ENCODE measurements around the gene ARHGEF4. TPM values are rescaled to one million over a fixed set of nuclear protein-coding genes. Genes with fewer than 3 reads are reported as not detected.
A peak's percentile ranks its signal among the peaks of the same experiment; 100 is the strongest.

ARHGEF4 gene
- total RNA-seq, 1 donor from 2014 or later = 9.1 TPM

DNA sequence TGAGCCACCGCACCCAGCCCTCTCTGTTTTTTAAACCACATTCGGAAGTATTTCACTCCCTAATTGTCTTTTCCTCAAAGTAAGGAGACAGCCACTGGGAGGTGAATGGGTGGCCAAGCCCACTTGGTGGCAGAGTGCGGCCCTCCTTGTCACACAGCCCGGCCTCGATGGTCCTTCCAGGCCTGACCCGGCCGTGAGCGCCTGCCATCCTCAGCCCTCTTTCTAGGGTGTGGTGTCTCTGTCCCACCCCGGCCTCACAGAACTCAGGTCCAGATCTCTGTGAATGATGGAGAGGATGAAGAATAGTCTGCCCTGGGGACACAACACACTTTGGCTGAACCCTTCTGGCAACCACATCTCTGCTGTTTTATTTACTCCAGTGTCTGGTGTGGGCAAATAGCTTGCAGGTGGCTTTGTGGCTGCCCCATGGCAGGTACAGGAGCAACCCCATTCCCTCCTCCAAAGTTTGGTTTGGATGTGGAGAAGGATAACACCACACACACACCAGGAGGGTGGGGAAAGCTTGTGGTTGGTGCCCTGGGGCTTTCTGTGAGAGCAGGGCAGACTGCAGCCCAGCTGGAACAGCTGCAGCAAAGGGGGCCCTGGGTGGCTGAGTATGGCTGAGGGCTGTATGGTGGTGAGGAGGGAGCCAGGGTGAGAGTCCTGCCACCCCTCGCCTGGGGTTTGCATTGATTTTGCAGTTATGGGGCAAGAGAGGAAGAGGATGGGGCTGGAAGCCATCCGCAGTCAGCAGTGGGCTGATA lies 167.9 kb downstream of the ARHGEF4 start:
- H3K4me1 ChIP-seq = no peaks in the 10 kb centered on the region
- no peaks in the 10 kb centered on the region for H3K9me3 ChIP-seq
- no peaks in the 10 kb centered on the region for H3K36me3 ChIP-seq
- H3K4me3 ChIP-seq = no peak overlapping the region
- no peak for TF ChIP-seq CTCF (IDR thresholded peaks at IDR 0.05)
- H3K27me3 ChIP-seq (ENCODE audit: low read depth) = peaks cover 8% of the 10 kb centered on the region
- intact Hi-C loops (cut with DNase I) = no loop called here
- peak in 1 of 2 donors; percentile 41 for ATAC-seq
- H3K27ac ChIP-seq = no peak overlapping the region
- no peak for DNase-seq

GRCh38 chr2:131005216-131005935 lies 168.7 kb downstream of the ARHGEF4 start:
- H3K27me3 ChIP-seq (ENCODE audit: low read depth) = peaks cover 5% of the 10 kb centered on the region
- peak in 1 of 2 donors; percentile 21 for ATAC-seq

GRCh38 chr2:131006561-131006960 lies 169.8 kb downstream of the ARHGEF4 start:
- Histone ChIP-seq H3K9me3 (no peaks in the 10 kb centered on the region), H3K4me3 (no peak overlapping the region), H3K27ac (no peak overlapping the region), H3K27me3 (ENCODE audit: low read depth) (no peaks in the 10 kb centered on the region), H3K36me3 (no peaks in the 10 kb centered on the region), H3K4me1 (no peaks in the 10 kb centered on the region)
- intact Hi-C loops (cut with DNase I) = no loop called here
- DNase-seq (no peak), ATAC-seq (no peak)
- TF ChIP-seq CTCF (IDR thresholded peaks at IDR 0.05) = no peak

More at GRCh38 chr2:131005216-131005935, 168.7 kb downstream of the ARHGEF4 start:
- no peak for DNase-seq
- H3K27ac ChIP-seq = no peak overlapping the region
- no peak overlapping the region for H3K4me3 ChIP-seq
- H3K9me3 ChIP-seq = no peaks in the 10 kb centered on the region
- intact Hi-C loops (cut with DNase I) = no loop called here
- TF ChIP-seq CTCF (IDR thresholded peaks at IDR 0.05) = no peak
- H3K4me1 ChIP-seq = no peaks in the 10 kb centered on the region
- no peaks in the 10 kb centered on the region for H3K36me3 ChIP-seq

DNA sequence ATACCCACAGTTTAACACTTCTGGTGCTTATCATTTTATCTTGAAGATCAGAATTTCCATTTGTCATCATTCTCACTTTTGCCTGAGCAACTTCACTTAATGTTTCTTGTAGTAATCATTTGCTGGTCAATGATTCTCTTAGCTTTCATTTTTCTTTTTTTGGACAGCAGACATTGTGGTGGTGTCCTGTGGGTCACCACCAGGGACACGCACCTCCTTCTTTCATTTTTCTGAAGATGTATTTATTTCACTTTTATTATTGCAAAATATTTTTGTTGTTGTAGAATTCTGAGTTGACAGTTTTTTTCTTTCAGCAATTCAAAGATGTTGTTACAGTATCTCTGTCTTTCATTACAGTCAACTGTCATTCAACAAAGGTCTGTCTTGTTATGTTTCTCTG lies 172.3 kb downstream of the ARHGEF4 start:
- Histone ChIP-seq H3K4me3 (no peak overlapping the region), H3K36me3 (no peaks in the 10 kb centered on the region), H3K27ac (no peak overlapping the region), H3K27me3 (ENCODE audit: low read depth) (no peaks in the 10 kb centered on the region), H3K9me3 (no peaks in the 10 kb centered on the region), H3K4me1 (no peaks in the 10 kb centered on the region)
- no peak for TF ChIP-seq CTCF (IDR thresholded peaks at IDR 0.05)
- intact Hi-C loops (cut with DNase I) = no loop called here
- ATAC-seq (no peak), DNase-seq (no peak)

GRCh38 chr2:131009713-131010475 lies 173.2 kb downstream of the ARHGEF4 start:
- Histone ChIP-seq H3K4me3 (no peak overlapping the region), H3K36me3 (no peaks in the 10 kb centered on the region), H3K4me1 (no peaks in the 10 kb centered on the region), H3K27ac (no peak overlapping the region), H3K9me3 (no peaks in the 10 kb centered on the region), H3K27me3 (ENCODE audit: low read depth) (no peaks in the 10 kb centered on the region)
- no peak for ATAC-seq
- TF ChIP-seq CTCF (IDR thresholded peaks at IDR 0.05) = no peak
- no peak for DNase-seq
- intact Hi-C loops (cut with DNase I) = no loop called here

Measured in lower lobe of right lung (tissue), 2 donors.